HCT116 (cell line): Measurements from ENCODE around the gene HGF. TPM values are rescaled to one million over a fixed set of nuclear protein-coding genes. Genes with fewer than 3 reads are reported as not detected.

ENCODE experiments used
- ATAC-seq: fragments of 200-7000 bp; cut with Tn5 transposase; 2 replicates; pipeline ENCODE4 v1.9.1; 2020; ENCODE audit warnings: mild to moderate bottlenecking, moderate library complexity
- BruUV-seq: library from RNA; stranded (reverse); fragments of 400-500 nt; replicated peaks from 2 replicates; lab custom pipeline; 2021; lab: Mats Ljungman, UMichigan
- CTCF ChIA-PET: fragments of 300-600 bp; sonication (Branson Sonifier 250); formaldehyde crosslinking; loops from one replicate; lab custom pipeline; 2021; ENCODE audit warnings: antibody characterized with exemption; lab: Charles Lee
- POLR2A ChIA-PET: fragments of 300-600, 350-600 bp; sonication (Branson Sonifier 250); formaldehyde crosslinking; loops from one replicate; lab custom pipeline; 2021; ENCODE audit warnings: antibody characterized with exemption; lab: Charles Lee
- RAD21 ChIA-PET, 2 experiments: fragments of 300-600 bp; sonication (Branson Sonifier 250); formaldehyde crosslinking; loops; one replicate each; lab custom pipeline; 2023; ENCODE audit warnings: low total read pairs in 2 of 2; ENCODE audit not compliant: uncharacterized antibody in 2 of 2, unreplicated experiment in 2 of 2, low non-redundant PET in 1 of 2; lab: Charles Lee
- DNase-seq: peaks from one replicate; pipeline ENCODE4 v3.0.0-alpha.2; 2010; ENCODE audit warnings: low read depth, low spot score
- H2AFZ ChIP-seq: fragments of 200-600 bp; shearing (Covaris generic), sonication (generic); 2 replicates; pipeline ENCODE4 v1.6.1; 2017; ENCODE audit warnings: low read depth, mixed run types, mixed read lengths, antibody characterized with exemption, low read length; ENCODE audit not compliant: poor library complexity, severe bottlenecking
- H3K27ac ChIP-seq: 2 replicates; pipeline ENCODE4 v1.5.1; 2012; ENCODE audit warnings: low read depth, low read length
- H3K27me3 ChIP-seq: fragments of 200-600 bp; sonication (generic); 2 replicates; pipeline ENCODE4 v1.6.1; 2016; ENCODE audit warnings: mixed run types, low read length, mixed read lengths; ENCODE audit not compliant: insufficient read depth
- H3K36me3 ChIP-seq, 2 experiments: fragments of 200-500 bp in 1 of 2; fragments of 200-600 bp in 1 of 2; sonication (Bioruptor generic) in 1 of 2; sonication (generic) in 1 of 2; 2 replicates each; pipeline versions ENCODE4 v1.5.1 to v1.6.1; 2014 to 2016; ENCODE audit warnings: low read length in 2 of 2, inconsistent platforms in 1 of 2, mixed read lengths in 1 of 2, mixed run types in 1 of 2; ENCODE audit not compliant: insufficient read depth in 2 of 2, control insufficient read depth in 1 of 2
- H3K4me1 ChIP-seq, 2 experiments: fragments of 200-600 bp in 1 of 2; sonication (generic) in 1 of 2; 2 replicates each; pipeline versions ENCODE4 v1.5.1 to v1.6.1; 2012 to 2017; ENCODE audit warnings: low read length in 2 of 2, inconsistent platforms in 1 of 2, mild to moderate bottlenecking in 1 of 2, mixed read lengths in 1 of 2, mixed run types in 1 of 2, moderate library complexity in 1 of 2; ENCODE audit not compliant: insufficient read depth in 2 of 2, control insufficient read depth in 1 of 2
- H3K4me2 ChIP-seq: fragments of 200-600 bp; sonication (generic); 2 replicates; pipeline ENCODE4 v1.6.1; 2017; ENCODE audit warnings: mixed run types, low read length, mixed read lengths
- H3K4me3 ChIP-seq, 2 experiments: fragments of 200-600 bp in 1 of 2; sonication (generic) in 1 of 2; replicated peaks in 1 of 2; 2 replicates each; pipeline ENCODE4 v1.5.1; 2011 to 2016; ENCODE audit warnings: low read length in 2 of 2, control low read depth in 1 of 2, low read depth in 1 of 2, mild to moderate bottlenecking in 1 of 2, mixed read lengths in 1 of 2, mixed run types in 1 of 2
- H3K79me2 ChIP-seq: fragments of 200-600 bp; sonication (generic); 2 replicates; pipeline ENCODE4 v1.6.1; 2017; ENCODE audit warnings: mild to moderate bottlenecking, mixed run types, low read length, moderate library complexity, mixed read lengths; ENCODE audit not compliant: insufficient read depth
- H3K9ac ChIP-seq: fragments of 200-600 bp; sonication (generic); 2 replicates; pipeline ENCODE4 v1.6.1; 2016; ENCODE audit warnings: low read length, mixed read lengths
- H3K9me2 ChIP-seq: fragments of 200-600 bp; sonication (generic), shearing (Covaris generic); 2 replicates; pipeline ENCODE4 v1.6.1; 2017; ENCODE audit warnings: mixed run types, mild to moderate bottlenecking, moderate library complexity; ENCODE audit not compliant: insufficient read depth
- H3K9me3 ChIP-seq, 2 experiments: fragments of 200-500 bp in 1 of 2; fragments of 200-600 bp in 1 of 2; sonication (Bioruptor generic) in 1 of 2; sonication (generic) in 1 of 2; 2 replicates each; pipeline ENCODE4 v1.6.1; 2014 to 2017; ENCODE audit warnings: low read length in 2 of 2, mixed read lengths in 2 of 2, inconsistent platforms in 1 of 2, low read depth in 1 of 2, mild to moderate bottlenecking in 1 of 2, mixed run types in 1 of 2, moderate library complexity in 1 of 2; ENCODE audit not compliant: control insufficient read depth in 1 of 2, insufficient read depth in 1 of 2
- H4K20me1 ChIP-seq: fragments of 200-600 bp; sonication (generic), shearing (Covaris generic); 2 replicates; pipeline ENCODE4 v1.6.1; 2017; ENCODE audit warnings: mixed run types, mild to moderate bottlenecking, moderate library complexity; ENCODE audit not compliant: insufficient read depth
- ATF3 ChIP-seq: IDR thresholded peaks from 2 replicates; pipeline ENCODE4 v1.6.1; 2012
- CEBPB ChIP-seq: IDR thresholded peaks from 2 replicates; pipeline ENCODE4 v1.6.1; 2012; ENCODE audit warnings: low read depth
- EGR1 ChIP-seq: IDR thresholded peaks from 2 replicates; pipeline ENCODE4 v1.6.1; 2012; ENCODE audit warnings: low read depth
- ELF1 ChIP-seq: IDR thresholded peaks from 2 replicates; pipeline ENCODE4 v1.6.1; 2012; ENCODE audit warnings: low read depth, borderline replicate concordance
- EZH2 ChIP-seq: fragments of 200-600 bp; sonication (generic); IDR thresholded peaks from 2 replicates; pipeline ENCODE4 v1.6.1; 2017; ENCODE audit warnings: antibody characterized with exemption, mixed run types
- EZH2phosphoT487 ChIP-seq: fragments of 200-600 bp; IDR thresholded peaks from 2 replicates; pipeline ENCODE4 v1.6.1; 2018; ENCODE audit warnings: antibody characterized with exemption, borderline replicate concordance
- FOSL1 ChIP-seq: IDR thresholded peaks from 2 replicates; pipeline ENCODE4 v1.6.1; 2012; ENCODE audit warnings: low read depth
- POLR2A ChIP-seq: IDR thresholded peaks from 2 replicates; pipeline ENCODE4 v1.7.0; 2011; ENCODE audit warnings: borderline replicate concordance; ENCODE audit not compliant: insufficient read depth, insufficient read length; ENCODE audit errors: extremely low read depth
- POLR2AphosphoS5 ChIP-seq: IDR thresholded peaks from 2 replicates; pipeline ENCODE4 v1.6.1; 2011; ENCODE audit warnings: mild to moderate bottlenecking, low read depth, low read length, moderate library complexity
- REST ChIP-seq: IDR thresholded peaks from 2 replicates; pipeline ENCODE4 v1.6.1; 2012; ENCODE audit warnings: low read depth
- SIN3A ChIP-seq: IDR thresholded peaks from 2 replicates; pipeline ENCODE4 v1.6.1; 2012; ENCODE audit warnings: low read depth
- SP1 ChIP-seq: IDR thresholded peaks from 2 replicates; pipeline ENCODE4 v1.6.1; 2012; ENCODE audit warnings: low read depth
- SRF ChIP-seq: IDR thresholded peaks from 2 replicates; pipeline ENCODE4 v1.6.1; 2012; ENCODE audit warnings: low read depth
- TCF7L2 ChIP-seq: IDR thresholded peaks from 2 replicates; pipeline ENCODE4 v1.7.0; 2011; ENCODE audit warnings: borderline replicate concordance, inconsistent platforms; ENCODE audit not compliant: insufficient read depth, insufficient read length; ENCODE audit errors: extremely low read depth
- YY1 ChIP-seq: IDR thresholded peaks from 2 replicates; pipeline ENCODE4 v1.6.1; 2011; ENCODE audit warnings: low read length, low read depth, moderate library complexity, mild to moderate bottlenecking; ENCODE audit not compliant: insufficient replicate concordance; ENCODE audit errors: extremely low read depth
- ZFX ChIP-seq: fragments of 450-650 bp; IDR thresholded peaks from 2 replicates; pipeline ENCODE4 v1.6.1; 2017
- intact Hi-C: fragments of 100-400 bp; cut with micrococcal nuclease; formaldehyde crosslinking; loops from 2 replicates; pipeline ENCODE4 v1.10.0; 2022
- total RNA-seq: library from RNA; stranded (reverse); gene quantifications from one replicate; pipeline ENCODE4 v1.2.1, GENCODE V29; 2021; ENCODE audit not compliant: unreplicated experiment

HGF gene
- total RNA-seq, 1 experiment from 2014 or later, result 0.15 TPM

DNA sequence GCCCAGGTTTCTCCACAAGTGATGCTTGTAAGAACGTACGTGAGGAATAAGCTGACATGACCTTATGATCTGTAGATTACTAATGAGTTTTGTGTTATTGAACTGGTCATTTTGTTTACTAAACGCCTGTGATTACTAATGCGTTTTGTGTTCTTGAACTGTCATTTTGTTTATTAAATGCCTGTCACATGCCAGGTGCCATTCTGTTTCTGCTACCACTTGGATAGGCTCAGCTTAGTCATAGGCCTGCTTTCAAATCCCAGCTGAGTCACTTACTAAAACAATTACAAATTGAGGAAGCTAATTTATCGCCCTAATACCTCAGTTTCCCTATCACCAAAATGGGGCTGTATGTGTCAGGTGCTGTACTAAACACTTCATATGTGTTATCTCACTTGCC, 4.7 kb upstream of the HGF start:
- Histone ChIP-seq H3K4me3 (no peak overlapping the region), H3K9ac (no peak overlapping the region), H3K9me3 (no peaks in the 10 kb centered on the region), H3K79me2 (no peaks in the 10 kb centered on the region), H3K36me3 (no peaks in the 10 kb centered on the region), H2AFZ (no peak overlapping the region), H3K9me2 (no peaks in the 10 kb centered on the region), H3K4me1 (no peaks in the 10 kb centered on the region), H4K20me1 (no peaks in the 10 kb centered on the region), H3K27me3 (no peaks in the 10 kb centered on the region), H3K27ac (no peak overlapping the region), H3K4me2 (no peak overlapping the region)
- TF ChIP-seq EZH2 (no peak), SIN3A (no peak), ATF3 (no peak), POLR2AphosphoS5 (no peak), EZH2phosphoT487 (no peak), YY1 (no peak), CEBPB (no peak), REST (no peak), SP1 (no peak), ZFX (no peak), POLR2A (no peak), ELF1 (no peak), SRF (no peak), TCF7L2 (no peak), EGR1 (no peak), FOSL1 (no peak)
- no TSS peak for BruUV-seq
- ATAC-seq (no peak), DNase-seq (no peak)
- intact Hi-C loops, result no loop called here
- RAD21 ChIA-PET, result no interaction called here
- POLR2A ChIA-PET, result no interaction called here
- CTCF ChIA-PET, result no interaction called here
